ENCODE data around the gene NECTIN4.
A peak's percentile ranks its signal among the peaks of the same experiment; 100 is the strongest.
"Not testable (repeated sequence)": the region's sequence is repeated elsewhere in the genome, so short reads cannot be mapped to it uniquely, and the experiment has no call there.

NECTIN4 gene

DNA sequence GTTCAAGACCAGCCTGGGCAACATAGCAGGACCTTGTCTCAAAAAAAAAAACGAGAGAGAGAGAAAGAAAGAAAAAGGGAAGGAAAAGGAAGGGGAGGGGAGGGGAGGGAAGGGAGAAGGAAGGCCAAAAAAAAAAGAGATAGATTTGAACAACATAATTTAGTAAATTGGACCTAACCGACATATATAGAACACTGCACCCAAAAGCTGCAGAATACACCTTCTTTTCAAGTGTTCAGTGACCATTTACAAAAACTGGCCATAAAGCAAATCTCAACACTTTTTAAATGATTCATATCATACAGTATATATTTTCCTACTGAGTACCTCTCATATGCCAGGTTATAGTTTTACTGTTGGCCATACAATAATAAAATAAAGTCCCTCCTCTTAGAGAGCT, 57.5 kb downstream of the NECTIN4 start:
- DNase-seq (ENCODE audit: low read depth, low spot score): no peak

DNA sequence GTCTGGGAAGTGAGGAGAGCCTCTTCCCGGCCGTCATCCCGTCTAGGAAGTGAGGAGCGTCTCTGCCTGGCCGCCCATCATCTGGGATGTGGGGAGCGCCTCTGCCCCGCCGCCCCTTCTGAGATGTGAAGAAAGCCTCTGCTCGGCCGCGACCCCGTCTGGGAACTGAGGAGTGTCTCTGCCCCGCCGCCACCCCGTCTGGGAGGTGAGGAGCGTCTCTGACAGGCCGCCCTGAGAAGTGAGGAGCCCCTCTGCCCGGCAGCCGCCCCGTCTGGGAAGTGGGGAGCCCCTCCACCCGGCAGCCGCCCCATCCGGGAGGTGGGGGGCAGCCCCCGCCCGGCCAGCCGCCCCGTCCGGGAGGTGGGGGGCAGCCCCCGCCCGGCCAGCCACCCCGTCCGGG, 59.9 kb downstream of the NECTIN4 start:
- not testable (repeated sequence) for DNase-seq (ENCODE audit: low read depth, low spot score)

DNA sequence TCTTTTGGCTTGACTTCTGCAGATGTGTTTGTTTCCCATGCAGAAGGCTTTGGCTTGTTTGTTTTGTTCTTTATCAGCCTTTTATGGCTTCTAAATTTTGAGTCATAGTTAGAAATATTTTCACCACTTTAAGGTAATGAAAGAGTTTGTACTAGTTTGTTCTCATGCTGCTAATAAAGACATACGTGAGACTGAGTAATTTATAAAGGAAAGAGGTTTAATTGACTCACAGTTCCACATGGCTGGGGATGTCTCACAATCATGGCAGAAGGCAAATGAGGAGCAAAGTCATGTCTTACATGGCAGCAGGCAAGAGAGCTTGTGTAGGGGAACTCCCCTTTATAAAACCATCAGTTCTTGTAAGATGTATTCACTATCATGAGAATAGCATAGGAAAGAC, 62.4 kb downstream of the NECTIN4 start:
- not testable (repeated sequence) for DNase-seq (ENCODE audit: low read depth, low spot score)

DNA sequence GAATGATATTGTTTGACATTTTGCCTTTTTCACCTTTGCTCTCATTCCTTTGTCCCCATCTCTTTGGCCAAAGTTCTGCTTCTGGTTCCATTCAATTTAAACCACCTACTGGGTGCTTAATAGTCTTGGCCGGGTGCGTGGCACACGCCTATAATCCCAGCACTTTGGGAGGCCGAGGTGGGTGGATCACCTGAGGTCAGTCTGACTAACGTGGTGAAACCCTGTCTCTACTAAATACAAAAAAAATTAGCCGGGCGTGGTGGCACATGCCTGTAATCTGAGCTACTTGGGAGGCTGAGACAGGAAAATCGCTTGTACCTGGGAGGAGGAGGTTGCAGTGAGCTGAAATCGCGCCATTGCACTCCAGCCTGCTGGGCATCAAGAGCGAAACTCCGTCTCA, 66.9 kb downstream of the NECTIN4 start:
- not testable (repeated sequence) for DNase-seq (ENCODE audit: low read depth, low spot score)

DNA sequence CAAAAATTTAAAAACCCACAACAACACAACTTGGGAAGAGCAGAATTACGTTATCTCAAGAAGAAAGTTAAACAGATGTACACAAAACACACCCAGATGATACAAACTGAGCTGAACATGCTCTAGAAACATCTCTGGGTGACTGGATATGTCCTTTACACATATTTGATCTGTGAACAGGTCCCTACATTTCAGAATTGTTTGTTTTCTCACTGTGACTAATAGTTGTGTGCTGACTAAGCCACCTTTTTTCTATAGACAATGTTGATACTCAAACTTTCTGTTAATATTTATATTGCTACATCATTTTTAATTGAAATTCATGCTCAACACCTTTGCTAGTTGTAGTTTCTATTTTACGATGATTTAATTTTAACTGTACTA, 67.4 kb downstream of the NECTIN4 start:
- no peak for DNase-seq (ENCODE audit: low read depth, low spot score)

DNA sequence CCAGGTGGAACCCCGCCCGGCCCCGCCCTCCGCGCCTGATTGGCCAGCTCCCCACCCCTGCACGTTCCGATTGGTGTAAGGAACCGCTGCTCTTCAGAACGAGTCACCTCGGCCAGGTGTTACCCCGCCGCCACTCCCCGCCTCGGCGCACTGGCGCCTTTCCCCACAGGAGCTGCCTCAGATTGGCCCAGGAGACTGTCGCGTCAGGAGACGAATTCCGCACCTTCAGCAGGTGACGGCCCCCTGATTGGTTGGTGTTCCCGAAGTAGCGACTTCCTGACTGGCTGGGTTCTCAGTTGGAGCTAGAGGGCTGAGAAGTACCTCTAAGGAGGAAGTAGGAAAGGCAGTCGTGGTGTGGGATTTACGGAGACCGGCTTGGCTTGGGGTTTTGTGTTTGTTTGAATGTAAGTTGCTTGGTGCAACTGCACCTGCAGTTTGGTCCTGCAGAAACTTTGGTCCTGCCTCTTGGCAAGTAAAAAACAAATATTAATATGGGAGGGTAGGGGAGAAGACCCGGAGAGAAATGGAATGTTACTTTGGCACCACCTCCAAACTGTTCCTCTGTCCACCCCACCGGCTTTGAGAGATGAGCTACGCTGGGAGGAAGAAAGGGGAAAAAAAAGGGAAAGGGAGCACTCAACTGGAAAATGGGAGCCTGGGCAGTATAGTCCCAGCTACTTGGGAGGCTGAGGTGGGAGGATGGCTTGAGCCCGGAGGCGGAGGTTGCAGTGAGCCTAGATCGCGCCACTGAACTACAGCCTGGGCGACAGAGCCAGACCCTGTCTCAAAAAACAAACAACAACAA, 68.0 kb downstream of the NECTIN4 start:
- peak; percentile 99 for DNase-seq (ENCODE audit: low read depth, low spot score)

All from ELF-1 (cell line).